Transverse colon (tissue), 3 donors: ENCODE data around the gene KLHL36.

ENCODE experiments used
- EP300 ChIP-seq: sonication (generic); formaldehyde crosslinking; IDR thresholded peaks from one replicate; pipeline ENCODE4 v1.6.1; 2017; ENCODE audit warnings: antibody characterized with exemption, low read depth
- POLR2A ChIP-seq: fragments of 450-650 bp; IDR thresholded peaks from one replicate; pipeline ENCODE4 v1.6.1; 2016; ENCODE audit warnings: antibody characterized with exemption, mild to moderate bottlenecking, moderate library complexity
- POLR2AphosphoS5 ChIP-seq, 3 donors: sonication (generic); formaldehyde crosslinking; IDR thresholded peaks; one replicate each; pipeline ENCODE4 v1.6.1; 2016; ENCODE audit warnings: antibody characterized with exemption in 3 of 3

DNA sequence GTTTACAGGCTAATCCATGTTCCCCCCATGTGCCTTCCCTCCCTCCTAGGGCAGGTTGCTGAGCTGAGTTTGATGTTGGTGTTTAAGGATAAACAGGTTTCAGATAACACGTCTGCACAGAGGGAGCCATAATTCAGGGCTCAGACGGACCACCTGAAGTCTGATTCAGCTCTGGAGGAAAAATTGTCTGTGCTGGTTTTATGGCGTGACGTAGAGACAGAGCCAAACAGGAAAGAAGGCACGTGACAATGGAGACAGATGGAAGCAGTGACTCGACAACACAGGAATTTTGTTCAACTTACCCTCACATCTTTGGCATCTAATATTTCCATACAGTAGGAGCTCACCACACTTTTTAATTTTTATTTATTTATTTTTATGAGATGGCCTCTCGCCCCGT, 40.8 kb downstream of the KLHL36 start:
- TF ChIP-seq EP300 (no peak), POLR2A (no peak), POLR2AphosphoS5 (IDR thresholded peaks at IDR 0.05) (no peak)
